Neuronal stem cell (in vitro differentiated cells): ENCODE measurements around the gene SLX4IP.

ENCODE experiments used
- DNase-seq: peaks from one replicate; pipeline ENCODE4 v3.0.0-alpha.2; 2013; ENCODE audit warnings: low spot score
- H2AFZ ChIP-seq: one replicate; pipeline ENCODE4 v1.6.1; 2013; ENCODE audit warnings: mild to moderate bottlenecking, low read length, inconsistent platforms
- H2AK5ac ChIP-seq: 2 replicates; pipeline ENCODE4 v1.6.1; 2013; ENCODE audit warnings: low read depth, mild to moderate bottlenecking, inconsistent platforms, low read length, moderate library complexity, mixed read lengths
- H2BK120ac ChIP-seq: 2 replicates; pipeline ENCODE4 v1.6.1; 2013; ENCODE audit warnings: low read depth, mild to moderate bottlenecking, inconsistent platforms, low read length, moderate library complexity, mixed read lengths
- H2BK12ac ChIP-seq: one replicate; pipeline ENCODE4 v1.6.1; 2013; ENCODE audit warnings: low read length, inconsistent platforms
- H2BK15ac ChIP-seq: 2 replicates; pipeline ENCODE4 v1.6.1; 2013; ENCODE audit warnings: mild to moderate bottlenecking, low read length, inconsistent platforms, mixed read lengths
- H2BK5ac ChIP-seq: one replicate; pipeline ENCODE4 v1.6.1; 2013; ENCODE audit warnings: inconsistent platforms, mild to moderate bottlenecking, low read length, moderate library complexity
- H3K14ac ChIP-seq: one replicate; pipeline ENCODE4 v1.6.1; 2013; ENCODE audit warnings: low read length, inconsistent platforms
- H3K18ac ChIP-seq: 2 replicates; pipeline ENCODE4 v1.6.1; 2013; ENCODE audit warnings: low read length, inconsistent platforms
- H3K23ac ChIP-seq: 2 replicates; pipeline ENCODE4 v1.6.1; 2013; ENCODE audit warnings: low read depth, mild to moderate bottlenecking, mixed read lengths, low read length, inconsistent platforms; ENCODE audit not compliant: poor library complexity
- H3K27ac ChIP-seq: replicated peaks from 3 replicates; pipeline ENCODE4 v1.5.1; 2013; ENCODE audit warnings: low read length, inconsistent platforms
- H3K27me3 ChIP-seq, 3 experiments: 2 replicates each; pipeline ENCODE4 v1.6.1; 2013; ENCODE audit warnings: low read length in 3 of 3, mild to moderate bottlenecking in 2 of 3, inconsistent platforms in 1 of 3, low read depth in 1 of 3, mixed read lengths in 1 of 3, moderate library complexity in 1 of 3; ENCODE audit not compliant: control insufficient read depth in 3 of 3, insufficient read depth in 3 of 3
- H3K36me3 ChIP-seq, 2 donors: replicated peaks in 1 of 2; 2 replicates each; pipeline ENCODE4 v1.6.1; 2013; ENCODE audit warnings: low read length in 2 of 2; ENCODE audit not compliant: control insufficient read depth in 2 of 2, insufficient read depth in 2 of 2
- H3K4ac ChIP-seq: 2 replicates; pipeline ENCODE4 v1.6.1; 2013; ENCODE audit warnings: inconsistent platforms, mild to moderate bottlenecking, low read length, moderate library complexity
- H3K4me1 ChIP-seq, 2 donors: 1 replicate in 1 of 2; 2 replicates in 1 of 2; pipeline ENCODE4 v1.6.1; 2013; ENCODE audit warnings: low read length in 2 of 2, low read depth in 1 of 2; ENCODE audit not compliant: control insufficient read depth in 2 of 2, insufficient read depth in 1 of 2
- H3K4me2 ChIP-seq: one replicate; pipeline ENCODE4 v1.6.1; 2013; ENCODE audit warnings: mild to moderate bottlenecking, low read length, inconsistent platforms; ENCODE audit not compliant: insufficient read depth, poor library complexity, severe bottlenecking
- H3K4me3 ChIP-seq, 2 donors: 2 replicates each; pipeline ENCODE4 v1.5.1; 2013; ENCODE audit warnings: low read length in 2 of 2, mild to moderate bottlenecking in 2 of 2, inconsistent platforms in 1 of 2, moderate library complexity in 1 of 2
- H3K79me1 ChIP-seq: one replicate; pipeline ENCODE4 v1.6.1; 2013; ENCODE audit warnings: low read depth, mild to moderate bottlenecking, inconsistent platforms, low read length, moderate library complexity
- H3K9ac ChIP-seq: one replicate; pipeline ENCODE4 v1.6.1; 2013; ENCODE audit warnings: mild to moderate bottlenecking, low read depth, low read length, inconsistent platforms; ENCODE audit not compliant: poor library complexity
- H3K9me3 ChIP-seq, 2 donors: replicated peaks in 1 of 2; 2 replicates each; pipeline versions ENCODE3 to v1.6.1; 2013; ENCODE audit warnings: low read length in 2 of 2, mild to moderate bottlenecking in 2 of 2, inconsistent platforms in 1 of 2, low read depth in 1 of 2, mixed read lengths in 1 of 2, moderate library complexity in 1 of 2; ENCODE audit not compliant: control insufficient read depth in 2 of 2, insufficient read depth in 1 of 2
- H4K8ac ChIP-seq: one replicate; pipeline ENCODE4 v1.6.1; 2013; ENCODE audit warnings: low read depth, mild to moderate bottlenecking, inconsistent platforms, low read length, moderate library complexity
- H4K91ac ChIP-seq: one replicate; pipeline ENCODE4 v1.6.1; 2013; ENCODE audit warnings: low read length, low read depth, mild to moderate bottlenecking, inconsistent platforms; ENCODE audit not compliant: poor library complexity
- WGBS, 2 donors: extraction: QIAGEN DNeasy Blood & Tissue Kit; methylation state at CpG; one replicate each; pipeline ENCODE4 v1.1.7; 2013; ENCODE audit warnings: missing lambda C conversion rate in 2 of 2, mixed read lengths in 1 of 2; ENCODE audit not compliant: insufficient read length in 2 of 2, insufficient replicate concordance in 1 of 2; ENCODE audit errors: extremely low coverage in 2 of 2; 5-methylcytosine and 5-hydroxymethylcytosine counted together

The SLX4IP gene

DNA sequence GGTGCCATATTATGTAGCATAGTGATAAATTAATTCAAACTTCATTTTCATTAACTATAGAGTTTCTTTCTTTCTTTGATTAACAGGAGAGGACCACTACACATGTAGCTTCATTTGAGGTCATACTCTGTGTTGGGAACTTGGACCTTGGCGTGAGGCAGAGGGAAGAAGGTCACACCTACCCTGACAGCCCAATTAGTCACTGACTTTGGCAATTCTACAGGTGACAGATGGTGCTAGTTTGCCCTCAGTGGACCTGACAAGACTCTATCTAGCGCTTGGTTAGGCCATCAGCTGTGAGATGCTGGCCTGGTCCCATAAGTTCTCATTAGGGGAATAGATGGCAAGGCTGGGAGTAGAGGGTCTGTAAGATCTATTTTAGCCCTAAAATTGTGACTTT is 14.2 kb downstream of the SLX4IP start:
- Histone ChIP-seq H2BK15ac (no peak overlapping the region), H3K14ac (no peak overlapping the region), H2BK5ac (no peak overlapping the region), H2BK12ac (no peak overlapping the region), H3K27me3 (no peaks in the 10 kb centered on the region), H2BK120ac (no peak overlapping the region), H3K79me1 (no peaks in the 10 kb centered on the region), H3K4ac (no peak overlapping the region), H3K9me3 (no peaks in the 10 kb centered on the region), H3K4me2 (no peak overlapping the region), H4K8ac (no peak overlapping the region), H3K9ac (no peak overlapping the region), H3K27ac (no peak overlapping the region), H3K23ac (no peak overlapping the region), H2AK5ac (no peak overlapping the region), H3K4me3 (no peak overlapping the region), H4K91ac (no peak overlapping the region), H3K36me3 (no peaks in the 10 kb centered on the region), H2AFZ (no peak overlapping the region), H3K4me1 (peaks cover 0 to 4% of the 10 kb centered on the region in 2 donors), H3K18ac (no peak overlapping the region)
- WGBS, 2 donors = no CpG with 5 or more reads among the region's 2 CpGs
- DNase-seq = no peak

DNA sequence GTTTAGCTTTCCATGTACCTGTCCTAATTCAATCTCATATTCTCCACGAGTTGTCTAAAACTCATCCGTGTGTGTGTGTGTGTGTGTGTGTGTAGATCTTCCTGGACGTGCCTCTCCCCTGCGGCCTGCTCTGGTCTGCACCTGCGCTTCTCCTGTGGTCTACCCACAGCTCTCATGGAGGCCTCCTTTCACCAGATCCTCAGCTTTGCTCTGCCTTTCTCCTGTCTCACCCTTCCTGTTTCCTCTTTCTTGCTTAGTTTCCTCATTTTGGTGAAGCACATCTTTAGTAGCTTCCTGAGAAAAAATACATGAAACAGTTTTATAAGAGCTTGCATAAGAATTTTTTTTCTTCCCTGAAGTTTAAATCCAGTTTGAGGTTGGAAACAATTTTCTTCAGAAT is 18.1 kb downstream of the SLX4IP start:
- Histone ChIP-seq H3K9me3 (peaks cover 0 to 13% of the 10 kb centered on the region in 2 donors), H3K27ac (no peak overlapping the region), H3K79me1 (peaks cover 2% of the 10 kb centered on the region), H3K14ac (no peak overlapping the region), H2AFZ (no peak overlapping the region), H2BK120ac (no peak overlapping the region), H3K4me2 (no peak overlapping the region), H3K4me1 (peaks cover 0 to 4% of the 10 kb centered on the region in 2 donors), H3K23ac (no peak overlapping the region), H3K36me3 (peaks cover 0 to under 1% of the 10 kb centered on the region in 2 donors), H2BK15ac (no peak overlapping the region), H3K4ac (no peak overlapping the region), H4K91ac (no peak overlapping the region), H2BK5ac (no peak overlapping the region), H3K27me3 (no peaks in the 10 kb centered on the region), H3K4me3 (no peak overlapping the region), H2AK5ac (no peak overlapping the region), H3K18ac (no peak overlapping the region), H2BK12ac (no peak overlapping the region), H4K8ac (no peak overlapping the region), H3K9ac (no peak overlapping the region)
- no peak for DNase-seq
- no CpG with 5 or more reads among the region's 5 CpGs for WGBS, 2 donors

DNA sequence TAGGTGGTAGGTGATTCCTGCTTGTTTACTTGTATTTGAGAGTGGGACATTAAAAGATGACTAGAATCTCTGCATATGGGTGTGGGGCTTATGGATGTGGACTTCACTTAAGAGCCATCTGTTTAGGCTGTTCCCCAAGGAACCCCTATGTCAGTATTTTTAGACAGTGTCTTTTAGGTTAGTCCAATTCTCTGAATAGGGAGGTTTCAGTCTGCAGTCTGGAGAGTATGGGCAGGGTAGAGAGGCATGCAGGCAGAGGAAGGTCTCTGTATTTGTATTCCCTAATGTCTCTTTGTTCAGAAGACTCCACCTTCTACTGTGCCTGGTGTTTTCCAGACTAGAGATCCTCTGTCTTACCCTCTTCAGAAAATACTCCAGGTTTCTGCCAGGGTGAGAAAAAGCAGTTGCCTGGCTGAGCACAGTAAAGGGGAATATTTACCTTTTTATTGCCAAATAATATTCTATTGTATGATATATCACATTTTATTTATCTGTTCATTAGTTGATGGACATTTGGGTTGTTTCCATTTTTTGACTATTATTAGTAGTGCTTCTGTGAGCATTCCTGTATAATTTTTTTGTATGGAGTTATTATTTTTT is 19.1 kb downstream of the SLX4IP start:
- no peak overlapping the region for H3K4me3 ChIP-seq

DNA sequence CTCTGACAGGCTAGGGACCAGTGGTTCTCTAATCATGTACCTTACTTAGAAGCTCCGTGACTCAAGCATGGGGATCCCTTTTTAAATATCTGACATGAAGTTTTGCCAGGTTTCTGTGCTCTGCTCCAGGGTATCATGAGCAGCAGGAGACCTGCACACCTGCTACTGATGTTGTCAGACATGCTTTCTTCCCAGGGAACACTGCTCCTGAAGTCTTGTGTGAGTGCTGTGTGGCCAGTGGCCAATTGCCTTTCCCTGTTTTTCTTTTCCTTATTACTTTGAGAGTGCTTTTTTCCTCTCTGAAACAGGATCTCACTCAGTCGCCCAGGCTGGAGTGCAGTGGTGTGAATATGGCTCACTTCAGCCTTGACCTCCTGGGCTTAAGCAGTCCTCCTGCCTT is 26.4 kb downstream of the SLX4IP start:
- peak overlapping the region; percentile 10 for H2BK15ac ChIP-seq
- no peaks in the 10 kb centered on the region for H3K27me3 ChIP-seq
- H3K4ac ChIP-seq = no peak overlapping the region
- H2BK5ac ChIP-seq = no peak overlapping the region
- H3K14ac ChIP-seq = no peak overlapping the region
- no peak overlapping the region for H3K4me2 ChIP-seq
- H3K4me3 ChIP-seq = no peak overlapping the region
- H3K4me1 ChIP-seq = peaks cover 6% of the 10 kb centered on the region in 2 donors
- no peak overlapping the region for H2AFZ ChIP-seq
- no peak overlapping the region for H3K27ac ChIP-seq
- H4K8ac ChIP-seq = no peak overlapping the region
- peaks cover 2% of the 10 kb centered on the region for H3K79me1 ChIP-seq
- no peak overlapping the region for H3K23ac ChIP-seq
- no peak overlapping the region for H2BK12ac ChIP-seq
- no peak overlapping the region for H2BK120ac ChIP-seq
- WGBS, 2 donors = no CpG with 5 or more reads among the region's 2 CpGs
- H4K91ac ChIP-seq = no peak overlapping the region
- H3K9me3 ChIP-seq = peaks cover 0 to 30% of the 10 kb centered on the region in 2 donors
- no peak overlapping the region for H3K9ac ChIP-seq
- H2AK5ac ChIP-seq = no peak overlapping the region
- peaks cover 0 to 3% of the 10 kb centered on the region in 2 donors for H3K36me3 ChIP-seq
- no peak overlapping the region for H3K18ac ChIP-seq
- DNase-seq = no peak

More for the DNA sequence above, 19.1 kb downstream of the SLX4IP start:
- peak overlapping the region; percentile 10 for H2BK12ac ChIP-seq
- H3K9me3 ChIP-seq = peaks cover 0 to 17% of the 10 kb centered on the region in 2 donors
- no peak overlapping the region for H4K8ac ChIP-seq
- no peak overlapping the region for H3K23ac ChIP-seq
- H3K18ac ChIP-seq = no peak overlapping the region
- H2BK5ac ChIP-seq = no peak overlapping the region
- no peak overlapping the region for H2BK120ac ChIP-seq
- peaks cover 3% of the 10 kb centered on the region for H3K79me1 ChIP-seq
- no peak overlapping the region for H4K91ac ChIP-seq
- H3K27me3 ChIP-seq = no peaks in the 10 kb centered on the region
- H3K4me1 ChIP-seq = peaks cover 0 to 2% of the 10 kb centered on the region in 2 donors
- H3K36me3 ChIP-seq = peaks cover 0 to 3% of the 10 kb centered on the region in 2 donors
- DNase-seq = no peak
- no peak overlapping the region for H3K4me2 ChIP-seq
- no peak overlapping the region for H3K14ac ChIP-seq
- no peak overlapping the region for H2BK15ac ChIP-seq
- no peak overlapping the region for H2AFZ ChIP-seq
- no peak overlapping the region for H3K4ac ChIP-seq
- H3K27ac ChIP-seq = no peak overlapping the region
- H3K9ac ChIP-seq = no peak overlapping the region
- H2AK5ac ChIP-seq = no peak overlapping the region
